ENCODE results near the gene SPINK8.

GRCh38 chr3:48285132-48285531, 48.3 kb downstream of the SPINK8 start:
- TF ChIP-seq INSM2 (tag by site-specific recombination; IDR thresholded peaks at IDR 0.05) = no peak
- TF ChIP-seq SP2 (tag by site-specific recombination; IDR thresholded peaks at IDR 0.05) = no peak
- TF ChIP-seq REST (tag by site-specific recombination; IDR thresholded peaks at IDR 0.05) = no peak
- no peak for TF ChIP-seq CTCF (tag by site-specific recombination; IDR thresholded peaks at IDR 0.05)
- no peak for TF ChIP-seq ZNF785 (tag by site-specific recombination; IDR thresholded peaks at IDR 0.05)
- TF ChIP-seq ATF2 (tag by site-specific recombination; IDR thresholded peaks at IDR 0.05; ENCODE audit: low read depth) = no peak
- TF ChIP-seq MEIS1 (CRISPR knock-in tag; IDR thresholded peaks at IDR 0.05; ENCODE audit: borderline replicate concordance) = no peak
- no peak for TF ChIP-seq ZNF501 (tag by site-specific recombination; IDR thresholded peaks at IDR 0.05)
- TF ChIP-seq GLIS1 (tag by site-specific recombination; IDR thresholded peaks at IDR 0.05) = no peak
- TF ChIP-seq ZNF560 (tag by site-specific recombination; IDR thresholded peaks at IDR 0.05; ENCODE audit: borderline replicate concordance) = no peak
- TF ChIP-seq ZBTB7A (tag by site-specific recombination; IDR thresholded peaks at IDR 0.05; ENCODE audit: low read depth) = no peak
- TF ChIP-seq SETDB1 (IDR thresholded peaks at IDR 0.05; ENCODE audit: insufficient read length, low read length) = no peak

Data from HEK293 (cell line).